ENCODE results near the gene AMN. TPM values are rescaled to one million over a fixed set of nuclear protein-coding genes. Genes with fewer than 3 reads are reported as not detected.

Gene AMN
- total RNA-seq, 2 donors from 2014 or later: 1.9 to 3.2 TPM

DNA sequence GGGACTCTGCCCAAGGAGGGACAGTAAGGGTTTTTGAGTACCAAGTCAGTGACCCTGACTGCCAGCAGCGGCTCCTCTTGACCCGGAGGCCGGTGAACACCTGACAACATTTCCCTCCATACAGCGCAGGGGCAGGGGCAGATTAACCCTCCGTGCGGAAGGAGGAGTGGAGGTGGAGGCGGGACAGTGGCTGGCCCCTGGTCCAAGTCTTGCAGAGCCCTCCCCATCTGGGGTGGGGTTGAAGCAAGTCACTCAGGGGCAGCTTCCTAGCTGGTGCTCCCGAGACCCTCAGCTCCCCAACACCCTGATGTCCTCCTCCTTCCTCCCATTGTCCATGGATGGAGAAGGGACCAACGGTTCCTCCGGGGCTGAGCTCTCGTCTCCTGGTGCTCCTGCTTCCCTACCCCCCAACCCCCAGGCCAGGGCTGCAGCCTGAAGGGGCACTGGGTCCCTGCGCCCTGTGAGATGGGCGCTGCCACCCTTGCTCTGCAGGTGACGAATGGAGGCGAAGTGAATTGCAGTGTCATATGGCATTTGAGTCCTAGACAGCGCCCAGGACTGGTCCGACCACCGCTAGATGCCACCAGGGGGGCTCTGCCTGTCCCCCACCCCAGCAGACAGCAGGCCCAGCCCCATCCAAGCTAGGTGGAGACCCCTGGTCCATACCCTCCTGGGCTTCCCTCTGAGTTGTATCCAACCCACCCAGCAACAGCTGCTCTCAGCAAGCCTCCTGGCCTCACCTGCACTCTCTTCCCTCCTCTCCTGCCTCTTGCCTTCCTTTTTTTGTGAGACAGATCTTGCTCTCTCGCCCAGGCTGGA, 7.0 kb upstream of the AMN start:
- Mint-ChIP-seq H3K4me1 (no peaks in the 10 kb centered on the region), H3K9me3 (no peaks in the 10 kb centered on the region), H3K4me3 (no peak overlapping the region), H3K27ac (no peak overlapping the region), H3K27me3 (ENCODE audit: insufficient read depth) (no peaks in the 10 kb centered on the region), H3K36me3 (ENCODE audit: low read depth) (no peaks in the 10 kb centered on the region)
- TF ChIP-seq, protein P1, sequence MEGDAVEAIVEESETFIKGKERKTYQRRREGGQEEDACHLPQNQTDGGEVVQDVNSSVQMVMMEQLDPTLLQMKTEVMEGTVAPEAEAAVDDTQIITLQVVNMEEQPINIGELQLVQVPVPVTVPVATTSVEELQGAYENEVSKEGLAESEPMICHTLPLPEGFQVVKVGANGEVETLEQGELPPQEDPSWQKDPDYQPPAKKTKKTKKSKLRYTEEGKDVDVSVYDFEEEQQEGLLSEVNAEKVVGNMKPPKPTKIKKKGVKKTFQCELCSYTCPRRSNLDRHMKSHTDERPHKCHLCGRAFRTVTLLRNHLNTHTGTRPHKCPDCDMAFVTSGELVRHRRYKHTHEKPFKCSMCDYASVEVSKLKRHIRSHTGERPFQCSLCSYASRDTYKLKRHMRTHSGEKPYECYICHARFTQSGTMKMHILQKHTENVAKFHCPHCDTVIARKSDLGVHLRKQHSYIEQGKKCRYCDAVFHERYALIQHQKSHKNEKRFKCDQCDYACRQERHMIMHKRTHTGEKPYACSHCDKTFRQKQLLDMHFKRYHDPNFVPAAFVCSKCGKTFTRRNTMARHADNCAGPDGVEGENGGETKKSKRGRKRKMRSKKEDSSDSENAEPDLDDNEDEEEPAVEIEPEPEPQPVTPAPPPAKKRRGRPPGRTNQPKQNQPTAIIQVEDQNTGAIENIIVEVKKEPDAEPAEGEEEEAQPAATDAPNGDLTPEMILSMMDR (conservative IDR thresholded peaks at IDR 0.05): no peak
- H3K4me3 ChIP-seq (ENCODE audit: low read length): no peak overlapping the region
- no peaks in the 10 kb centered on the region for H3K36me3 ChIP-seq (ENCODE audit: control insufficient read depth, insufficient read depth, low read length)
- peaks cover 6% of the 10 kb centered on the region for H3K27me3 ChIP-seq (ENCODE audit: control insufficient read depth, insufficient read depth, low read length, poor library complexity, severe bottlenecking)
- WGBS, 2 experiments (ENCODE audit: insufficient coverage in 1 of 2, insufficient read length in 1 of 2): 80 to 91% methylated on average over 5 to 19 of the region's 19 CpGs
- DNase-seq: no peak
- H3K4me1 ChIP-seq (ENCODE audit: control insufficient read depth, insufficient read depth, low read length): no peaks in the 10 kb centered on the region
- H3K9ac ChIP-seq (ENCODE audit: extremely low read depth, low read length, poor library complexity, severe bottlenecking): no peak overlapping the region
- H3K27ac ChIP-seq (ENCODE audit: low read depth, low read length): no peak overlapping the region
- H3K9me3 ChIP-seq (ENCODE audit: control insufficient read depth, low read length): no peaks in the 10 kb centered on the region

DNA sequence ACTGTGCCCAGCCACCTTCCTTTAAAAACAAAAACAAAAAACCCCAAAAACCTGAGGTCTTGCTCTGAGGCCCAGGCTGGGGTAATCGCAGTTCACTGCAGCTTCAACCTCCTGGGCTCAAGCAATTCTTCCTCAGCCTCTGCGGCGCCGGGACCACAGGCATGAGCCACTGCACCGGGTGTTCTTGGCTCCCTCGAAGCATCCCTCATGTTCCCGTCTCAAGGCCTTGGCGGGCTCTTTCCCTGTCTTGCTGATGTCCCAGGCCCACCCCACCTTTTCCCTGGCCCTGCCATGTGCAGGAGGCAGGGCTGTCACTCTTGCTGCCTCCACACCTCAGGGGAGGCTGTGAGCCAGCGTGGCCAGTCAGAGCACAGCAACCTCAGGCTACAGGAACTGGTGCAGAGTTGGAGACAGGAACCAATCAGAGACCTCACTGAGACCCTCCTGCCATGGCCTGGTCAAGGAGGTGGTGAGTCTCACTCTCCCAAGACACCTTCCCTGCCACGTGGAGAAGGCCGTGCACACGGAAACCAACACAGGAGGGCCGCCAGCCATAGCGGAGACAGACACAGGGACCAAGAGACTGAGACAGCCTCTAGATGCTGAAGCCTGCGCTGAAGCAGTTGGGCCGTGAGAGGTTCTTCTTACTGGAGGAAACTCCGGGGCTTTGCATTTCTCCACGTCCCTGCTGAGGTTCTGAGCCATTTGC, 6.0 kb upstream of the AMN start:
- no peaks in the 10 kb centered on the region for H3K4me1 Mint-ChIP-seq
- H3K4me3 Mint-ChIP-seq: no peak overlapping the region
- no peaks in the 10 kb centered on the region for H3K36me3 ChIP-seq (ENCODE audit: control insufficient read depth, insufficient read depth, low read length)
- no peak overlapping the region for H3K9ac ChIP-seq (ENCODE audit: extremely low read depth, low read length, poor library complexity, severe bottlenecking)
- H3K36me3 Mint-ChIP-seq (ENCODE audit: low read depth): no peaks in the 10 kb centered on the region
- no peak overlapping the region for H3K27ac Mint-ChIP-seq
- no peaks in the 10 kb centered on the region for H3K4me1 ChIP-seq (ENCODE audit: control insufficient read depth, insufficient read depth, low read length)
- no peaks in the 10 kb centered on the region for H3K9me3 Mint-ChIP-seq
- H3K4me3 ChIP-seq (ENCODE audit: low read length): no peak overlapping the region
- no peaks in the 10 kb centered on the region for H3K9me3 ChIP-seq (ENCODE audit: control insufficient read depth, low read length)
- H3K27me3 ChIP-seq (ENCODE audit: control insufficient read depth, insufficient read depth, low read length, poor library complexity, severe bottlenecking): peaks cover 16% of the 10 kb centered on the region
- no peaks in the 10 kb centered on the region for H3K27me3 Mint-ChIP-seq (ENCODE audit: insufficient read depth)
- DNase-seq: no peak
- 90 to 91% methylated on average over 18 of the region's 18 CpGs for WGBS, 2 experiments (ENCODE audit: insufficient coverage in 1 of 2, insufficient read length in 1 of 2)
- H3K27ac ChIP-seq (ENCODE audit: low read depth, low read length): no peak overlapping the region
- TF ChIP-seq, protein P1 (conservative IDR thresholded peaks at IDR 0.05): no peak

DNA sequence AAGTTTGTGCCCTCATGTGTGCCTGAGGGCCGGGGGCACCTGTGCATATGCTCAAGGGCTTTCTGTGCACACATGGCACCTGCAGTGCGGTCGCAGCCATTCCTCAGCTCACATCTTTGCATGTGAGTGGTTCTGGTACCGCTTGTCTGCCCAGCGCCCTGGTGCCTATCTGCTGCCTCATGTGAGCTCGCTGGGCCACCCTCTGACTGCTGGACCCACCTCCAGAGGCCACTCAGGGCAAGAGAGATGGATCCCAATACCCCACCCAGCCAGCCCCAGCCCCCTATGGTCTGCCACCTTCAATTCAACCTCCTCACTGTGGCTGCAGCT, 5.4 kb upstream of the AMN start:
- H3K36me3 ChIP-seq (ENCODE audit: control insufficient read depth, insufficient read depth, low read length): no peaks in the 10 kb centered on the region
- H3K4me1 Mint-ChIP-seq: no peaks in the 10 kb centered on the region
- WGBS, 2 experiments (ENCODE audit: insufficient coverage in 1 of 2, insufficient read length in 1 of 2): 84 to 90% methylated on average over 5 to 6 of the region's 6 CpGs
- DNase-seq: no peak
- no peaks in the 10 kb centered on the region for H3K9me3 ChIP-seq (ENCODE audit: control insufficient read depth, low read length)
- no peak overlapping the region for H3K27ac Mint-ChIP-seq
- peaks cover 21% of the 10 kb centered on the region for H3K27me3 ChIP-seq (ENCODE audit: control insufficient read depth, insufficient read depth, low read length, poor library complexity, severe bottlenecking)
- no peak overlapping the region for H3K4me3 Mint-ChIP-seq
- TF ChIP-seq, protein P1 (conservative IDR thresholded peaks at IDR 0.05): no peak
- no peak overlapping the region for H3K4me3 ChIP-seq (ENCODE audit: low read length)
- no peaks in the 10 kb centered on the region for H3K9me3 Mint-ChIP-seq
- no peaks in the 10 kb centered on the region for H3K36me3 Mint-ChIP-seq (ENCODE audit: low read depth)
- no peaks in the 10 kb centered on the region for H3K27me3 Mint-ChIP-seq (ENCODE audit: insufficient read depth)
- H3K9ac ChIP-seq (ENCODE audit: extremely low read depth, low read length, poor library complexity, severe bottlenecking): no peak overlapping the region
- H3K4me1 ChIP-seq (ENCODE audit: control insufficient read depth, insufficient read depth, low read length): no peaks in the 10 kb centered on the region
- H3K27ac ChIP-seq (ENCODE audit: low read depth, low read length): no peak overlapping the region
